HL-60/S4 treated with phorbol 12-myristate 13-acetate at 8.2 ng/mL for 4 days and 3 days (cell line): ENCODE results near the gene PSPH.

Source experiments
- in situ Hi-C: fragments of 300-500 bp; cut with MboI; formaldehyde crosslinking; loops from 2 replicates; pipeline ENCODE4 v1.15.0; 2022; ENCODE audit warnings: low sequenced_read_pairs

The PSPH gene

GRCh38 chr7:56009695-56010094, 41.5 kb downstream of the PSPH start:
- in situ Hi-C loops: loop anchor here (10.0 kb wide), 1 partner anchor 65 kb away; no protein-coding TSS in a partner anchor

- in situ Hi-C loops: loop anchor here (10.0 kb wide), 1 partner anchor 67 kb away; no protein-coding TSS in a partner anchor
These were observed 43.4 kb downstream of the PSPH start for GRCh38 chr7:56007891-56008290.

GRCh38 chr7:56007167-56007652, 44.0 kb downstream of the PSPH start:
- in situ Hi-C loops: loop anchor here (10.0 kb wide), 1 partner anchor 68 kb away; no protein-coding TSS in a partner anchor

- in situ Hi-C loops: loop anchor here (10.0 kb wide), 1 partner anchor 71 kb away; no protein-coding TSS in a partner anchor
These were observed 47.5 kb downstream of the PSPH start for GRCh38 chr7:56003749-56004148.

GRCh38 chr7:55996856-55997500, 54.3 kb downstream of the PSPH start:
- in situ Hi-C loops: no loop called here

GRCh38 chr7:55992346-55992745, 58.9 kb downstream of the PSPH start:
- in situ Hi-C loops: no loop called here

GRCh38 chr7:55983537-55983936, 67.7 kb downstream of the PSPH start:
- in situ Hi-C loops: no loop called here

GRCh38 chr7:55980266-55980665, 71.0 kb downstream of the PSPH start:
- in situ Hi-C loops: no loop called here

- in situ Hi-C loops: no loop called here
These were observed 73.4 kb downstream of the PSPH start for GRCh38 chr7:55977831-55978230.

- in situ Hi-C loops: no loop called here
These were observed 75.1 kb downstream of the PSPH start for GRCh38 chr7:55975988-55976633.

- in situ Hi-C loops: no loop called here
These were observed 77.4 kb downstream of the PSPH start for GRCh38 chr7:55973747-55974250.

GRCh38 chr7:55970978-55971377, 80.3 kb downstream of the PSPH start:
- in situ Hi-C loops: no loop called here

- in situ Hi-C loops: no loop called here
These were observed 80.7 kb downstream of the PSPH start for GRCh38 chr7:55970561-55970960.

- in situ Hi-C loops: no loop called here
These were observed 81.9 kb downstream of the PSPH start for GRCh38 chr7:55969391-55969790.

GRCh38 chr7:55966851-55967250, 84.4 kb downstream of the PSPH start:
- in situ Hi-C loops: no loop called here

GRCh38 chr7:55965805-55966421, 85.3 kb downstream of the PSPH start:
- in situ Hi-C loops: no loop called here

- in situ Hi-C loops: no loop called here
These were observed 86.2 kb downstream of the PSPH start for GRCh38 chr7:55965100-55965470.

GRCh38 chr7:55964261-55965099, 86.8 kb downstream of the PSPH start, which contains the start of gene NIPSNAP2:
NIPSNAP2 (plus strand) TSS chr7:55964585; CDS start chr7:55964610, 25 bp downstream.
- in situ Hi-C loops: no loop called here

- in situ Hi-C loops: no loop called here
These were observed 87.6 kb downstream of the PSPH start for GRCh38 chr7:55963584-55964168.

- in situ Hi-C loops: no loop called here
These were observed 89.2 kb downstream of the PSPH start for GRCh38 chr7:55962014-55962413.
